ENCODE measurements around the gene ABCC4.

GRCh38 chr13:95234242-95234641 is 67.0 kb downstream of the ABCC4 start:
- TF ChIP-seq CTCF (IDR thresholded peaks at IDR 0.05) (no peak), POLR2AphosphoS5 (IDR thresholded peaks at IDR 0.05) (no peak)
